ENCODE measurements around the gene PACRG.

PACRG gene

DNA sequence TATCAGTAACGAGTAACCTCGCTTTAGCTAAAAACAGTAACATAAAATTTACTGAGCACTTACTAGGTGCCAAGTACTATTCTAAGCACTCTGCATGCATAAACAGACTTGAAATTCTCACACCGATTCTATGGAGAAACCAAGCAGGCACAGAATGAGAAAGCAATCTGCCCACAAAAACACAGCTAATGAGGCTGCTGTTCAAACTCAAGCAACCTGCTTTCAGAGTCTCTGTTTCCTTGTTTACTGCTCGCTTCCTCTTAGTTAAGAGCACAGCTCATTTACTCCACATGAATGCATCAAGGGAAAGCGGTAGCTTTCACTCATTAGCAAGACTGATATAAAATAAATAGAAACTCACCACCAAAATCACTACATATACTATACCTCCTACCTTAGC lies 37.6 kb upstream of the PACRG start:
- no peak for TF ChIP-seq FOXP2 (optimal IDR thresholded peaks at IDR 0.05; ENCODE audit: borderline replicate concordance, extremely low read depth, extremely low read length, insufficient read depth)
- TF ChIP-seq, protein P1, sequence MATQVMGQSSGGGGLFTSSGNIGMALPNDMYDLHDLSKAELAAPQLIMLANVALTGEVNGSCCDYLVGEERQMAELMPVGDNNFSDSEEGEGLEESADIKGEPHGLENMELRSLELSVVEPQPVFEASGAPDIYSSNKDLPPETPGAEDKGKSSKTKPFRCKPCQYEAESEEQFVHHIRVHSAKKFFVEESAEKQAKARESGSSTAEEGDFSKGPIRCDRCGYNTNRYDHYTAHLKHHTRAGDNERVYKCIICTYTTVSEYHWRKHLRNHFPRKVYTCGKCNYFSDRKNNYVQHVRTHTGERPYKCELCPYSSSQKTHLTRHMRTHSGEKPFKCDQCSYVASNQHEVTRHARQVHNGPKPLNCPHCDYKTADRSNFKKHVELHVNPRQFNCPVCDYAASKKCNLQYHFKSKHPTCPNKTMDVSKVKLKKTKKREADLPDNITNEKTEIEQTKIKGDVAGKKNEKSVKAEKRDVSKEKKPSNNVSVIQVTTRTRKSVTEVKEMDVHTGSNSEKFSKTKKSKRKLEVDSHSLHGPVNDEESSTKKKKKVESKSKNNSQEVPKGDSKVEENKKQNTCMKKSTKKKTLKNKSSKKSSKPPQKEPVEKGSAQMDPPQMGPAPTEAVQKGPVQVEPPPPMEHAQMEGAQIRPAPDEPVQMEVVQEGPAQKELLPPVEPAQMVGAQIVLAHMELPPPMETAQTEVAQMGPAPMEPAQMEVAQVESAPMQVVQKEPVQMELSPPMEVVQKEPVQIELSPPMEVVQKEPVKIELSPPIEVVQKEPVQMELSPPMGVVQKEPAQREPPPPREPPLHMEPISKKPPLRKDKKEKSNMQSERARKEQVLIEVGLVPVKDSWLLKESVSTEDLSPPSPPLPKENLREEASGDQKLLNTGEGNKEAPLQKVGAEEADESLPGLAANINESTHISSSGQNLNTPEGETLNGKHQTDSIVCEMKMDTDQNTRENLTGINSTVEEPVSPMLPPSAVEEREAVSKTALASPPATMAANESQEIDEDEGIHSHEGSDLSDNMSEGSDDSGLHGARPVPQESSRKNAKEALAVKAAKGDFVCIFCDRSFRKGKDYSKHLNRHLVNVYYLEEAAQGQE (IDR thresholded peaks at IDR 0.05; ENCODE audit: insufficient read depth in 1 of 2, low read depth in 2 of 2, low read length in 2 of 2): no peak
- TF ChIP-seq SIN3A (IDR thresholded peaks at IDR 0.05; ENCODE audit: borderline replicate concordance, insufficient read depth, low read length): no peak
- no peak for TF ChIP-seq TAF1 (IDR thresholded peaks at IDR 0.05; ENCODE audit: borderline replicate concordance, insufficient read depth, low read length)
- TF ChIP-seq POLR2AphosphoS5 (IDR thresholded peaks at IDR 0.05; ENCODE audit: low read depth, low read length): no peak

DNA sequence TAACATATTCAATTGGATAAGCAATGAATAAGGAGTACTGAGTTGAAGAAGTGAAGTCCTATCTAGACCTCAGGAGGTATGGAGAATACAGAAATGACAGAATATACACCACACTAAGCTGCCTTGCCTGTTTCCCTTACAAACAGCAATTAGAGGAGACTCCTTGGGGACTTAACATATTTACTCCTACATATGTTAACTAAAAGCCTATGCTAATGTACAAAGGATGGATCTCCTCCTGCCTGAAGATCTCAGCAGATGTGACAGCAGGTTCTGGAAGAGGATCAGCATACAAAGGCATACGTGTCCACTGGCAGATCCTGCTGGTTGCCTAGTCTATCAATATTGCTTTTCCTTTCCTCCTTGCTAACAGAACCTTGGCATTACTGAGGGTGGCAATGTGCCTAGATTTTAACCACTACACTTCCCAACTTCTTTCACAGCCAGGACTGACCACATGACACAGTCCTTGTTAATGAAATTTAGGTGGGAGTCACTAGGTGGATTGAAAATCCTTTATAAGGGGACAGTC lies 29.8 kb upstream of the PACRG start:
- TF ChIP-seq SIN3A (IDR thresholded peaks at IDR 0.05; ENCODE audit: borderline replicate concordance, insufficient read depth, low read length) (no peak), FOXP2 (optimal IDR thresholded peaks at IDR 0.05; ENCODE audit: borderline replicate concordance, extremely low read depth, extremely low read length, insufficient read depth) (no peak), TAF1 (IDR thresholded peaks at IDR 0.05; ENCODE audit: borderline replicate concordance, insufficient read depth, low read length) (no peak), POLR2AphosphoS5 (IDR thresholded peaks at IDR 0.05; ENCODE audit: low read depth, low read length) (no peak)
- TF ChIP-seq, protein P1 (IDR thresholded peaks at IDR 0.05; ENCODE audit: insufficient read depth in 1 of 2, low read depth in 2 of 2, low read length in 2 of 2): no peak

DNA sequence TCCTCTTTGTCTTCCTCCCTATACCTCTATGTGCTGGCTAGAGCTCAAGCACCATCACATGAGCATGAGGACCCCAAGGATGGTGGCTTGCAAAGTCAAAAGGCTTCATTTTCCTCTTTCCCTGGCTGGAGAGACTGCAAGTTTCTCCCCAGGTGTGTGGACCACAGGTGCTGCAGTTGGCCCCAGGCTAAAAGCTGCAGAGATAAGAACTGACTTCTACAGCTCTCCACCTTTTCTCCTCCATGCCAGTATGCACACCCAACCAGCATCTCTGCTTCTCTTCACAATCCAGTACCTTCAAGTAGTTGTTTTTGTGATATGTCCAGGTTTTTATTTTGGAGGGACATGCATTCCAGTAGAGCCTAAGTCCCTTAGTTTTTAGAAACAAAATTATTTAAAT lies 29.3 kb upstream of the PACRG start:
- TF ChIP-seq SIN3A (IDR thresholded peaks at IDR 0.05; ENCODE audit: borderline replicate concordance, insufficient read depth, low read length): no peak
- TF ChIP-seq TAF1 (IDR thresholded peaks at IDR 0.05; ENCODE audit: borderline replicate concordance, insufficient read depth, low read length): no peak
- TF ChIP-seq, protein P1 (IDR thresholded peaks at IDR 0.05; ENCODE audit: insufficient read depth in 1 of 2, low read depth in 2 of 2, low read length in 2 of 2): no peak
- no peak for TF ChIP-seq FOXP2 (optimal IDR thresholded peaks at IDR 0.05; ENCODE audit: borderline replicate concordance, extremely low read depth, extremely low read length, insufficient read depth)
- TF ChIP-seq POLR2AphosphoS5 (IDR thresholded peaks at IDR 0.05; ENCODE audit: low read depth, low read length): no peak

DNA sequence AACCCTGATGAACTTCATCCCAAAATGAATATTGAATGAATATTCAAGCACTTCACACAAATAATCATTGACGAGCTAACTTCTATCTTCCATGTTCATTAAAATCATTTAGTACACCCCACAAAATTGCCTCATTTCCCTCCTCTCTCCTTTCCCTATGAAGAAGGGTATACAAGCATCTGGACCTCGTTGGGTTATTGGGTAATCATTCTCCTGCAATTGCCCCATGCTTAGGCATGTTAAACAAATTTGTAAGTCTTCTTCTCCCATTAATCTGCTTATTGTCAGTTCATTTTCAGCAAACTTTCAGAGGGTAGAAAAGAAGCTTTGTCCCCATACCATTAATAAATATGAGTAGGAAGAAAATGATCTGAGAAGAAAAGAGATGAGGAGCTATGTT lies 27.8 kb upstream of the PACRG start:
- TF ChIP-seq POLR2AphosphoS5 (IDR thresholded peaks at IDR 0.05; ENCODE audit: low read depth, low read length) (no peak), FOXP2 (optimal IDR thresholded peaks at IDR 0.05; ENCODE audit: borderline replicate concordance, extremely low read depth, extremely low read length, insufficient read depth) (no peak), TAF1 (IDR thresholded peaks at IDR 0.05; ENCODE audit: borderline replicate concordance, insufficient read depth, low read length) (no peak), SIN3A (IDR thresholded peaks at IDR 0.05; ENCODE audit: borderline replicate concordance, insufficient read depth, low read length) (no peak)
- TF ChIP-seq, protein P1 (IDR thresholded peaks at IDR 0.05; ENCODE audit: insufficient read depth in 1 of 2, low read depth in 2 of 2, low read length in 2 of 2): no peak

DNA sequence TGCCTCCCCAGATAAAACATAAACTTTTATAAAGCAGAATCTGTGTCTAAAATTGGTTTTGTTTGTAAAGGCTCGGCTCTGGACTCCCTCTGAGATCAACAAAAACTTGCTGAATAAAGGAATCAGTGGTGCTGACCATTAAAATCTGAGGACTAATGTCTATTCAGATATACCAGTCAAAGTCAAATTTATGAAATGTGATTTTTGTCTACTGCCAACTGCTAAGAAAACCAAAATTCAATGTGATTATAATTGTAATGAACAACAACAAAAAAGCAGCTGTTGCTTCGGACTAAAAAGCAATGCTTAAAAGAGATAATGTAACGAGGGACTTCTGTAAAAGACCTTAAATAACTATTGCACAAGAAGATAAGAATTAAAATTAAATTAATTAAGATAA lies 26.8 kb upstream of the PACRG start:
- TF ChIP-seq SIN3A (IDR thresholded peaks at IDR 0.05; ENCODE audit: borderline replicate concordance, insufficient read depth, low read length) (no peak), FOXP2 (optimal IDR thresholded peaks at IDR 0.05; ENCODE audit: borderline replicate concordance, extremely low read depth, extremely low read length, insufficient read depth) (no peak), POLR2AphosphoS5 (IDR thresholded peaks at IDR 0.05; ENCODE audit: low read depth, low read length) (no peak), TAF1 (IDR thresholded peaks at IDR 0.05; ENCODE audit: borderline replicate concordance, insufficient read depth, low read length) (no peak)
- TF ChIP-seq, protein P1 (IDR thresholded peaks at IDR 0.05; ENCODE audit: insufficient read depth in 1 of 2, low read depth in 2 of 2, low read length in 2 of 2): no peak
